CD14-positive monocyte (primary cell): ENCODE measurements around the gene DYRK1B. TPM values are rescaled to one million over a fixed set of nuclear protein-coding genes. Genes with fewer than 3 reads are reported as not detected.
"Not testable (repeated sequence)": the region's sequence is repeated elsewhere in the genome, so short reads cannot be mapped to it uniquely, and the experiment has no call there.

Experiments used
- DNase-seq, 3 donors: peaks; one replicate each; pipeline ENCODE4 v3.0.0-alpha.2; 2011 to 2022
- H2AFZ ChIP-seq: 2 replicates; pipeline ENCODE4 v1.6.0; 2012; ENCODE audit warnings: mild to moderate bottlenecking, low read depth, low read length, inconsistent platforms; ENCODE audit not compliant: insufficient read depth, poor library complexity, severe bottlenecking
- H3K27ac ChIP-seq, 2 donors: 1 replicate in 1 of 2; 2 replicates in 1 of 2; pipeline ENCODE4 v1.5.1; 2012 to 2013; ENCODE audit warnings: low read length in 2 of 2, control low read depth in 1 of 2, inconsistent platforms in 1 of 2, low read depth in 1 of 2, mild to moderate bottlenecking in 1 of 2
- H3K27me3 ChIP-seq, 2 donors: one replicate each; pipeline versions ENCODE4 v1.6.0 to v1.6.1; 2011 to 2013; ENCODE audit warnings: low read length in 2 of 2; ENCODE audit not compliant: control insufficient read depth in 2 of 2, insufficient read depth in 2 of 2
- H3K36me3 ChIP-seq, 2 donors: replicated peaks in 1 of 2; 1 replicate in 1 of 2; 2 replicates in 1 of 2; pipeline versions ENCODE4 v1.5.1 to v1.6.1; 2012 to 2013; ENCODE audit warnings: low read length in 2 of 2, control low read depth in 1 of 2, inconsistent platforms in 1 of 2, mild to moderate bottlenecking in 1 of 2; ENCODE audit not compliant: insufficient read depth in 2 of 2, control insufficient read depth in 1 of 2
- H3K4me1 ChIP-seq, 2 donors: 1 replicate in 1 of 2; 2 replicates in 1 of 2; pipeline versions ENCODE4 v1.5.1 to v1.6.1; 2012 to 2013; ENCODE audit warnings: low read length in 2 of 2, control low read depth in 1 of 2, inconsistent platforms in 1 of 2, mild to moderate bottlenecking in 1 of 2, moderate library complexity in 1 of 2; ENCODE audit not compliant: insufficient read depth in 2 of 2, control insufficient read depth in 1 of 2
- H3K4me2 ChIP-seq: replicated peaks from 2 replicates; pipeline ENCODE3; 2012; ENCODE audit warnings: low read length, moderate library complexity, mild to moderate bottlenecking; ENCODE audit not compliant: poor library complexity, severe bottlenecking; ENCODE audit errors: extremely low read depth
- H3K4me3 ChIP-seq, 3 experiments: fragments of 200-600 bp in 1 of 3; sonication (generic) in 1 of 3; replicated peaks in 1 of 3; 1 replicate in 2 of 3; 2 replicates in 1 of 3; pipeline ENCODE4 v1.5.1; 2011 to 2013; ENCODE audit warnings: low read length in 3 of 3, mild to moderate bottlenecking in 3 of 3, control low read depth in 2 of 3, low read depth in 2 of 3, inconsistent platforms in 1 of 3, moderate library complexity in 1 of 3
- H3K79me2 ChIP-seq: 2 replicates; pipeline ENCODE4 v1.6.0; 2012; ENCODE audit warnings: mild to moderate bottlenecking, control low read depth, inconsistent platforms, low read length, moderate library complexity; ENCODE audit not compliant: insufficient read depth
- H3K9ac ChIP-seq: 2 replicates; pipeline ENCODE4 v1.6.0; 2017; ENCODE audit warnings: low read length, mild to moderate bottlenecking; ENCODE audit not compliant: insufficient read depth, poor library complexity, severe bottlenecking
- H3K9me3 ChIP-seq, 2 donors: replicated peaks in 1 of 2; 1 replicate in 1 of 2; 2 replicates in 1 of 2; pipeline versions ENCODE4 v1.5.1 to v1.6.1; 2012 to 2013; ENCODE audit warnings: low read length in 2 of 2, control low read depth in 1 of 2; ENCODE audit not compliant: control insufficient read depth in 1 of 2, insufficient read depth in 1 of 2
- H4K20me1 ChIP-seq: 2 replicates; pipeline ENCODE4 v1.6.0; 2012; ENCODE audit warnings: mild to moderate bottlenecking, low read length, control low read depth, moderate library complexity; ENCODE audit not compliant: insufficient read depth
- H3K27ac Mint-ChIP-seq, 7 donors: one replicate each; pipeline ENCODE4 v1.8.0; 2020; ENCODE audit warnings: mild to moderate bottlenecking in 7 of 7, mixed read lengths in 7 of 7, moderate library complexity in 6 of 7, inconsistent platforms in 2 of 7
- H3K27me3 Mint-ChIP-seq, 3 donors: one replicate each; pipeline ENCODE4 v1.8.0; 2021 to 2022; ENCODE audit warnings: low read depth in 3 of 3, mild to moderate bottlenecking in 3 of 3, mixed read lengths in 3 of 3, moderate library complexity in 3 of 3, inconsistent platforms in 1 of 3
- H3K36me3 Mint-ChIP-seq, 2 donors: one replicate each; pipeline ENCODE4 v1.8.0; 2020; ENCODE audit warnings: mixed read lengths in 2 of 2, inconsistent platforms in 1 of 2, mild to moderate bottlenecking in 1 of 2
- H3K4me1 Mint-ChIP-seq: one replicate; pipeline ENCODE4 v1.8.0; 2020; ENCODE audit warnings: mild to moderate bottlenecking, mixed read lengths
- H3K4me3 Mint-ChIP-seq, 2 donors: one replicate each; pipeline ENCODE4 v1.8.0; 2020; ENCODE audit warnings: mild to moderate bottlenecking in 2 of 2, mixed read lengths in 2 of 2, moderate library complexity in 1 of 2
- H3K9me3 Mint-ChIP-seq, 7 donors: one replicate each; pipeline ENCODE4 v1.8.0; 2020 to 2022; ENCODE audit warnings: mixed read lengths in 7 of 7, mild to moderate bottlenecking in 6 of 7, moderate library complexity in 6 of 7, inconsistent platforms in 2 of 7
- WGBS: methylation state at CpG from one replicate; pipeline ENCODE4 v1.1.5; 2013; ENCODE audit warnings: missing lambda C conversion rate; ENCODE audit not compliant: insufficient coverage; 5-methylcytosine and 5-hydroxymethylcytosine counted together
- intact Hi-C, 2 donors: fragments of 100-400 bp; cut with micrococcal nuclease; formaldehyde crosslinking; loops; one replicate each; pipeline versions ENCODE4 v1.15.0 to v1.15.1; 2023
- polyA plus RNA-seq, 3 donors: library from polyadenylated mRNA; depleted of rRNA in 1 of 3; unstranded in 2 of 3; stranded (reverse) in 1 of 3; fragments of 300-500 nt in 2 of 3; fragments of >200 nt in 1 of 3; fragmentation: Illumina TruSeq in 2 of 3; gene quantifications; 1 replicate in 2 of 3; 2 replicates in 1 of 3; pipeline ENCODE4 v1.2.3, GENCODE V29; 2012 to 2021
- TF ChIP-seq, protein P1 (sequence below): fragments of 200-600 bp; IDR thresholded peaks from one replicate; pipeline ENCODE4 v1.8.0; 2022; ENCODE audit warnings: antibody characterized with exemption, mild to moderate bottlenecking

Gene DYRK1B
- polyA plus RNA-seq, 3 donors: 4.2 to 13.6 (median 6.5) TPM

DNA sequence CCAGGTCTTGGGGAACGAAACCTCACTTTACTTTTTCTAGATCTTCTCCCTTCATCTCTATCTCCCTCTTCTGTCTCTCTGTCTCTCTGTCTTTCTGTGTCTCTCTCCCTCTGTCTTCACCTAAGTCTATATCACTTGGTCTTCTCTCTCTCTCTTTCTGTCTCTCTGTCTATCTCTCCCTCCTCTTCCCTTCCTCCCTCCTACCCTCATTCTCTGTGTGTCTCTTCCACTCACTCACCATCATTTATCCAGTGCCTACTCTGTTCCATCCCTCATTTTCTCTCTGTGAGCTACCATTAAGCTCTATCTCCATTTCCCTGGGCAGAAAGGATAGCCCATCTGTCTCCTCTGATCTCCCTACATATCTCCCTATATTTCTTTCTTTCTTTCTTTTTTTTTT, 44.4 kb upstream of the DYRK1B start:
- Mint-ChIP-seq H3K27ac (no peak overlapping the region), H3K4me3 (no peak overlapping the region), H3K36me3 (no peaks in the 10 kb centered on the region), H3K9me3 (no peaks in the 10 kb centered on the region), H3K4me1 (no peaks in the 10 kb centered on the region), H3K27me3 (peaks cover 3 to 25% (median 3%) of the 10 kb centered on the region in 3 donors)
- H3K36me3 ChIP-seq: no peaks in the 10 kb centered on the region
- H3K27ac ChIP-seq: no peak overlapping the region
- intact Hi-C loops: loop anchor here in 1 of 2 donors (2.0 kb wide), 1 partner anchor 14 kb away; no protein-coding TSS in a partner anchor
- no peak overlapping the region for H3K4me3 ChIP-seq
- no peak overlapping the region for H2AFZ ChIP-seq
- H3K79me2 ChIP-seq: no peaks in the 10 kb centered on the region
- H3K27me3 ChIP-seq: no peaks in the 10 kb centered on the region
- WGBS: 86% methylated on average over 1 of the region's 1 CpG
- TF ChIP-seq, protein P1, sequence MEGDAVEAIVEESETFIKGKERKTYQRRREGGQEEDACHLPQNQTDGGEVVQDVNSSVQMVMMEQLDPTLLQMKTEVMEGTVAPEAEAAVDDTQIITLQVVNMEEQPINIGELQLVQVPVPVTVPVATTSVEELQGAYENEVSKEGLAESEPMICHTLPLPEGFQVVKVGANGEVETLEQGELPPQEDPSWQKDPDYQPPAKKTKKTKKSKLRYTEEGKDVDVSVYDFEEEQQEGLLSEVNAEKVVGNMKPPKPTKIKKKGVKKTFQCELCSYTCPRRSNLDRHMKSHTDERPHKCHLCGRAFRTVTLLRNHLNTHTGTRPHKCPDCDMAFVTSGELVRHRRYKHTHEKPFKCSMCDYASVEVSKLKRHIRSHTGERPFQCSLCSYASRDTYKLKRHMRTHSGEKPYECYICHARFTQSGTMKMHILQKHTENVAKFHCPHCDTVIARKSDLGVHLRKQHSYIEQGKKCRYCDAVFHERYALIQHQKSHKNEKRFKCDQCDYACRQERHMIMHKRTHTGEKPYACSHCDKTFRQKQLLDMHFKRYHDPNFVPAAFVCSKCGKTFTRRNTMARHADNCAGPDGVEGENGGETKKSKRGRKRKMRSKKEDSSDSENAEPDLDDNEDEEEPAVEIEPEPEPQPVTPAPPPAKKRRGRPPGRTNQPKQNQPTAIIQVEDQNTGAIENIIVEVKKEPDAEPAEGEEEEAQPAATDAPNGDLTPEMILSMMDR: no peak
- H4K20me1 ChIP-seq: no peaks in the 10 kb centered on the region
- H3K9ac ChIP-seq: no peak overlapping the region
- H3K4me1 ChIP-seq: no peaks in the 10 kb centered on the region
- DNase-seq: no peak
- H3K4me2 ChIP-seq: no peak overlapping the region
- no peaks in the 10 kb centered on the region for H3K9me3 ChIP-seq

DNA sequence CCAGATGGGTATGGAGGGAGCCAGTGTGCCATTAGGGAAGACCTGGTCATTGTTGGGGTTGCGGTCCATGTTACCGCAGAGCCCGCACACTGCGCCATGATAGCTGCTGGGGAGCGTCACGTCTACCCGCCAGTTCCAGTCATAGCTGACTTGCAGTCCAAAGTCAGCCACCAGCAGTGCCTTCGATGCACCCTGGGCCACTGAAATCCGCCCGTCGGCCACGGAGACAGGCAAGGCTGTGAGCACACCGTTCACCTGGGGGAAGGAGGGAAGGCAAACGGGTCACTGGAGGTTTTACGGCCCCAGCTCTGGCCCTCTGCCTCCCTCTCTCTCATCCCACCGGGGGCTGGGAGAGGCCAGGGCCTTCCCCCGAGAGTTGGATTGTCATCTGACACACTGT, 44.0 kb upstream of the DYRK1B start:
- DNase-seq, H4K20me1 ChIP-seq, H3K4me3 Mint-ChIP-seq, H3K36me3 Mint-ChIP-seq, H3K27ac Mint-ChIP-seq, H3K9ac ChIP-seq, H3K4me2 ChIP-seq, H3K4me1 ChIP-seq, H3K4me3 ChIP-seq, H3K36me3 ChIP-seq, H3K79me2 ChIP-seq, H2AFZ ChIP-seq, H3K4me1 Mint-ChIP-seq, H3K9me3 ChIP-seq, H3K27ac ChIP-seq, H3K27me3 ChIP-seq, H3K9me3 Mint-ChIP-seq: not testable (repeated sequence)
- WGBS: 95% methylated on average over 7 of the region's 17 CpGs
- peaks cover 3 to 25% (median 3%) of the 10 kb centered on the region in 3 donors for H3K27me3 Mint-ChIP-seq
- intact Hi-C loops: loop anchor here in 1 of 2 donors (2.0 kb wide), 1 partner anchor 15 kb away; no protein-coding TSS in a partner anchor

DNA sequence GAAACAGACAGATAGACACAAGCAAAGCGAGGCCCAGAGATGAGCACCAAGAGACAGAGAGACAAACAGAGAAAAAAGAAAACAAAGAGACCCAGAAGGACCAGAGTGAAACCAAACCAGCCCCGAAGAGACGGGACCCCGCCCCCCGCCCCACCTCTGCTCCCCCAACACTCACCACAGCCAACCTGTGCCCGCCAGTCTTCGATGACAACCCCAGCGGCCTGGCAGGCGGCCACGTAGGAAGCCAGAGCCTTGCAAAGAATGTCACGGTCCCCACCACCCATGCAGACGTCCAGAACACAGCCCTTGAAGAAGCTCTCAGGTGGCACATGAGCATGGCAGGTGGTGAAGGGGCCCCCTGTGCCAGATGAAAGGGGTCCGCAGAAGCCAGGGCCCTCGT, 43.5 kb upstream of the DYRK1B start:
- H3K4me2 ChIP-seq, H3K79me2 ChIP-seq, H3K9me3 Mint-ChIP-seq, H3K9ac ChIP-seq, H3K27me3 ChIP-seq, H4K20me1 ChIP-seq, H2AFZ ChIP-seq, DNase-seq, H3K36me3 Mint-ChIP-seq, H3K27ac ChIP-seq, H3K9me3 ChIP-seq, intact Hi-C loops, H3K4me1 ChIP-seq, H3K4me3 Mint-ChIP-seq, H3K4me1 Mint-ChIP-seq, H3K4me3 ChIP-seq, H3K36me3 ChIP-seq: not testable (repeated sequence)
- WGBS: 100% methylated on average over 1 of the region's 14 CpGs
- Mint-ChIP-seq H3K27me3 (peaks cover 3 to 25% (median 5%) of the 10 kb centered on the region in 3 donors), H3K27ac (peak overlapping the region in 1 of 7 donors; percentile 8)

DNA sequence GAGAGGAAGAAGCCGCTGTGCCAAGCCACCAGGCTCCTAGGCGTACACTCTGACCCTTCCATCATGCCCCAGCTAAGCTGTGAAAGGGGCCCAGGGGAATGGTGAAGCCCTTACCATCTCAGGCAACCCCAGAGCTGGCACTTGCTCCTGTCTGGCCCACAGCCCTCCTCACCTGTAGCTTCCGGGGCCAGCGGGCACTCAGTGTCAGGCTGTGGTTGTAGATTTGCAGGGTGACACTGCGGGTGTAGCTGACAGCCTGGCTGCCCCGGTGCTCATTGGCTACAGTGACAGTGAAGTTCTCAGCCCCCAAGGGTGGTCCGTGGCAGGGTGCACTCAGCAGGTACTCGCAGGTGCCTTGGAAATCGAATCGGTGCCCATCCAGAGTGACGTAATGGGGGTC, 42.5 kb upstream of the DYRK1B start:
- H3K9ac ChIP-seq, H3K27ac ChIP-seq, DNase-seq, H3K27me3 ChIP-seq, H3K4me1 ChIP-seq, H3K9me3 ChIP-seq, H3K36me3 ChIP-seq, H3K4me1 Mint-ChIP-seq, H3K4me2 ChIP-seq, H3K27ac Mint-ChIP-seq, H3K79me2 ChIP-seq, H3K9me3 Mint-ChIP-seq, H4K20me1 ChIP-seq, H3K36me3 Mint-ChIP-seq, H3K4me3 Mint-ChIP-seq, H2AFZ ChIP-seq, H3K4me3 ChIP-seq, intact Hi-C loops: not testable (repeated sequence)
- peaks cover 3 to 25% (median 5%) of the 10 kb centered on the region in 3 donors for H3K27me3 Mint-ChIP-seq
- WGBS: no CpG with 5 or more reads among the region's 11 CpGs
